ENCODE measurements around the gene ABCB10.
A peak's percentile ranks its signal among the peaks of the same experiment; 100 is the strongest.
"Not testable (repeated sequence)": the region's sequence is repeated elsewhere in the genome, so short reads cannot be mapped to it uniquely, and the experiment has no call there.

ABCB10 gene

DNA sequence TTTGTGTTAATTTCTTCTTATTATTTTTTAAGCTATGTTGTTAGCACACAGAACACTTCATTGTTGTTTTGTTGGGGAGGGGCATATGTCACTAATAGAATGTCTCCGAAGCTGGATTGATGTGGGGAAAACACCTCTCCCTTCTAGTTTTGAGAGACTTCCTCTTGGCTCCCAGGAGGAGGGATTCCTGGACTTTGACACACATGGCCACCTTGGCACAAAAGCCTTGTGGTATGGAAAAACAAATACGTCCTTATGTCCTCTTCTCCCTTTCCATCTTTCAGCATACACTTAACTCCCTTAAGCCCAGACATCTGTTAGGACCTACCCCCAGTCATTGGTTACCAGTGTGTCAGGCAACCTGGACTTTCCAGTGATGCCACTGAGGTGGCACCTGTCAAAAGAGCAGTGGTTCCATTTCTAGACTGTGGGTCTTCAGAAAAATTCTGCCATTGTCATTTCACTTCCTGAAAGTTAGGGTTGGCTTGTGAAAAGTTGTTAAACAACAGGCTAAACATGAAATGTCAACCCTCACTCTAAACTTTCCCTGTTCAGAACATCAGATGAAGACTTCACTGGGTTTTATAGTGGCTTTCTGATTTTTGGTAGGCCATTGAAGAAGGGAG, 12.5 kb upstream of the ABCB10 start:
- no peak for DNase-seq

DNA sequence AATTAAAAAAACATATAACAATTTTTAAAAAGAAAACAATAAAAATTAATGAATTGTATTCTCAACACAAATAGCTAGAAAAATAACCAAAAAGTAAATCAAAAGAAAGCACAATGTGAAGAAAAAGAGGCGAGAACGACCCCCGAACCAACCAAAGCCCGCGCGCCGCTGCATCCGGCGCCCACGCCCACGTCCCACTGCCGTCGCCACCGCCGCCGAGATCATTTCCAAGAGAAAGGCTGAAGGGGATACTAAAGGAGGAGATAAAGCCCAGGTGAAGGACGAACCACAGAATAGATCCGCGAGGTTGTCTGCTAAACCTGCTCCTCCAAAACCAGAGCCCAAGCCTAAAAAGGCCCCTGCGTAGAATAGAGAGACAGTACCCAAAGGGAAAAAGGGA, 11.8 kb upstream of the ABCB10 start:
- no peak for DNase-seq

- DNase-seq: no peak
Observed at GRCh38 chr1:229567109-229567868, 8.8 kb upstream of the ABCB10 start.

- DNase-seq: no peak
Observed at GRCh38 chr1:229563701-229564100, 5.2 kb upstream of the ABCB10 start.

- DNase-seq: no peak
Observed at GRCh38 chr1:229563241-229563640, 4.7 kb upstream of the ABCB10 start.

GRCh38 chr1:229562686-229563085, 4.2 kb upstream of the ABCB10 start:
- DNase-seq: no peak

DNA sequence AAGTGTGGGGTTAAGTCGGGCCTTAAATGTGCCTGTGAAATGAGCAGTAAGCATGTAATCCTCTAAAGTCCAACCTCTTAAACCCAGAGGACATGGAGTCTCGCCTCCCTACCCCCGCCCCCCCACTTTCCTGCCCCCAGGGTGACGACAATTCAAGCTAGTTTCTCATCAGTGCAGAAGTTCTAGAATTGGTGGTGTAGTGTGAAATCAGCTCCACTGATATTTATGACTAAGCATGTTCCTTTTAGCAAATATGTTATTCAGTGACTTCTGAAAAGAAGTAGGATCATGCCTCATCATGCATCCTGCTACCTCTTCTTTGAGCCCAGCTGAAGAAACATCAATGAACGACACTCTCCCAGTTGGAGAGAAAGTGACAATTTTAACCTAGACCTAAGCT, 2.6 kb upstream of the ABCB10 start:
- no peak for DNase-seq

GRCh38 chr1:229560124-229560523, 1.6 kb upstream of the ABCB10 start:
- not testable (repeated sequence) for DNase-seq

DNA sequence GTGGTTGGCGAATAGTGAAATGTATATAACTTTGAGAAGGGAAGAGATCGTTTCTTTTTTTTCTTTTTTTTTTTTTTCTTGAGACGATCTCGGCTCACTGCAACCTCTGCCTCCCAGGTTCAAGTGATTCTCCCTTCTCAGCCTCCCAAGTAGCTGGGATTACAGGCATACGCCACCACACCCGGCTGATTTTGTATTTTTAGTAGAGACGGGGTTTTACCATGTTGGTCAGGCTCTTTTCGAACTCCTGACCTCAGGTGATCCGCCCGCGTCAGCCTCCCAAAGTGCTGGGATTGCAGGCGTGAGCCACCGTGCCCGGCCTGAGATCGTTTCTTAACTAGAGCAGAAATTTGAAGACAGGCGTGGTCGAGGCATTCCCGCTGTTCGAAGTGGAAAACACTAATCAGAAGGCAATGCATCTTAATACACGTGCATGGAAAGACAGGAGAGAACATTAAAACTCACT, 862 bp upstream of the ABCB10 start:
- DNase-seq: not testable (repeated sequence)

GRCh38 chr1:229557913-229558414, 543 bp downstream of the ABCB10 start:
- peak in 1 of 2 experiments; percentile 32 for DNase-seq

DNA sequence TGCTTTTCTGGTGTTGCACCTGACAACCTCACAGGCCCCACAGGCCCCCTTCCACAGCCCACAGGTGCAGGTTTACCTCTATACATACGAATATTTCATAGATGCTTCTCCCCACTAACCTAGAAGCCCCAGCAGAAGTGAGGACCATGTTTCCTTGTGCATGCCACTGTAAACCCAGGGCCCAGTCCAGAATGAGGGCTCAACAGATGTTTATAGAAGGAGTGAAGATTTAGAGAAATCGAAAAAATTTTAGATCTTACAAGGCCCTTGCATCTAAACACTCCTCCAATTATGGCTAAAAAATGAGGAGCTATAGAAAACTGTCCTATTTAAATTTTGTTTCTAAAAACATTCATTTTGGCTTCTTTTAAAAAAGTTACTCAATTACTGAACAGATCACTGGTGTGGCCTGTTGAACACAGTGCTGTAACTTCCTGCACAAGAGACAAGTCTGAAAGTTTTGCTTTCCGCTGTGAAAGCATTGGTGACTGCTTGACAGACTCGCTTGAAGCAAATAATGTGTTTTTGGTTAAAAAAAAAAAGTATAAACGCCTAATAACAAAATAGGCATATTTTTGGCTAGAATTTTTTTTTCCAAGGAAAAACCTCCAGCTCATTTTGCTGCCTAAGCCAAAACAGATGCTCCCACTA, 1.2 kb downstream of the ABCB10 start:
- peak; percentile 28 to 41 for DNase-seq

GRCh38 chr1:229554886-229555621, 3.5 kb downstream of the ABCB10 start:
- no peak for DNase-seq

DNA sequence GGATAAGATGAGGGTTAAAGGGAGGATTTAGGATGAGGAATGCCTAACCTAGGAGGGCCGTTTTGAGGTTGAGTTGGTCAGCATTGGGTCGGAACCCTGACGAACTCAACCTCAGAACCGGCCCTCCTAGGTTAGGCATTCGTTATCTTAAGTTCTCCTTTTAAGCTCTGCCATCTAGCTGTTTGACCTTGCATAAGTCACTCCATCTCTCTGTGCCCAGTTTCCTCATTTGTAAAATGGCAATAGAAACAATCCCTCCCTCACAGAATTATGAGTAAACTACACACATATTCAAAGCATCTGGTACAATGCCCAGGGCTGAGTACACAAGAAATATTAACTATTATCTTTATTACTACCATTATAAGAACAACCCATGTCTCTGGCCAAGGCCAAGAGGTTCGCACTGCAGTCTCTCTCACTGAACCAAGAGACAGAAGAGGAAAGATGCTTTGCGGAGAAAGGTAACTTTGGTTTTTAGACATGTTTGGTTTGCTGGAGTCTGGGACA, 4.8 kb downstream of the ABCB10 start:
- DNase-seq: no peak

GRCh38 chr1:229552732-229553131, 5.8 kb downstream of the ABCB10 start:
- no peak for DNase-seq

DNA sequence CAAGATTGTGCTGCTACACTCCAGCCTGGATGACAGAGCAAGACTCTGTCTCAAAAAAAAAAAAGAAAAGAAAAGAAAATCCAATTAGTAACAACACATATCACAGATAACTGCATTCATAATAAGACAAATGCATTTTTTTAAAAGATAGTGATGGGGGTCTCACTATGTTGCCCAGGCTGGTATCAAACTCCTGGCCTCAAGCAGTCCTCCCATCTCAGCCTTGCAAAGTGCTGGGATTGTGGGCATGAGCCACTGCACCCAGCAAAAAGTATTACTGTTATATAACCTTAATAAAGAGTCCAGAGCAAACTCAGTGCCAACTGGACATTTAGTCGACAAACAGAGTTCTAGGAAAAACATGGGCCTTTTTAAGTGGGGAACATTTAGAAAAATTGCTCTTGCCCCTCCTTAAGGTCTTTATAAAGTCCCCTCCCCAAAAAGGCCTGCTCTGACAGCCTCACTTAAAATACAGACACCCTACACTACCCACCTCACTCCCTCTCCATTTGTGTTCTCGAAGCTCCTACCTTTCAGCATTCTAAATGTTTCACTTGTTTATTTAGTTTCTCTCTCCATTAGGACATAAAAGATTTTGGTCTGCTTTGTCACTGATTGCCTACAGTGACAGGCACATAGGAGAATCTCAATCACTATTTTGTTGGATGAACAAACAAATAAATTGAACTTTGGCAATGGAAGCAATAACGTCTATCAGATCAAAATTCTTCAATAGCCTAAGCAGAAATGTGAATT, 7.5 kb downstream of the ABCB10 start:
- no peak for DNase-seq

GRCh38 chr1:229547542-229547941, 11.0 kb downstream of the ABCB10 start:
- no peak for DNase-seq

GRCh38 chr1:229544587-229544986, 13.9 kb downstream of the ABCB10 start:
- no peak for DNase-seq

DNA sequence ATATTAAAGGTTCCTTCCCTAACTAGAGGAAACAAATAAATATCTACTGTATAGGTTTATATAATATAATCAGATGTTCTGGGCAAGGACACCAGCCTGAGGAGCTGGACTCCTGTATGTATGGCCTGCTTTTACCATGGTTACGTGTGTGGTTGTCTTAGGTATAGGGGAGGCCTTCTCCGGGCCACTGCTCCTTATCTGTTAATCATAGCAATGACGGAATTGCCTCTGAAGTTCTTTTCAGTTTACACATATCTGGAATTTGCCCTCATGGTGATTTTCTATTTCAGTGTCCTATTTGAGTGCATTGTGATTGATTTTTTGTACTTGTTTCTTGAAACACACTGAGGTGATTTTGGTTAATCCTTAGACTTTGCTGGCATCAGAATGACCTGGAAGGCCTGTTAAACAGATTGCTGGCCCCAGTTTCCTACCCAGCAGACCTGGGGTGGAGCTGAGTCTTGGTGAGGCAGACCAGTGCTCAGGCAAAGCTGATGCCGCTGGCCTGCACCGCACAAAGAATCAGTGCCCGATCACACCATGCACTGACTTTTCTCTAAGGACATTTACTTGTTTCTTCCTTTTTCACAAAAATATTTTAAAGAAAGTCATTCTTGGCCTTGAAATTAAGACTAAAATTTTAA, 18.5 kb downstream of the ABCB10 start:
- no peak for DNase-seq

DNA sequence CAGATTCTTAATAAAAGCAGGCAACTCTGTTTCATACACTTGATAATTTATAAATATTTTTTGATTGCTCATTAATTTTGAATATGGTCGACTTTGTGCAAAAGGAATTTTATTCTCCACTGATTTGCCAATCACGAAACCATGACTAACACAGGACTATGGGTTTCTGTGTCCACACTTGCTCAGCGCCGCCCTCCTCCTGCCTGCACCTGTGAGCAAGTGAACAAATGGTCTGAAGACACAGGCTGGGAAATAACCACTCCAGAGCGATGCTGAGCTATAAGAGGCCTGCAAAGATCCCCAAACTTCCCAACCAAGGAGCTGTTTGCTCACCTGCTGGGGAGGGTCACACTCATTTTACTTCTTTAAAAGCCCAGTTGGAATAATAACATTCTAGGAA, 19.6 kb downstream of the ABCB10 start:
- DNase-seq: no peak

DNA sequence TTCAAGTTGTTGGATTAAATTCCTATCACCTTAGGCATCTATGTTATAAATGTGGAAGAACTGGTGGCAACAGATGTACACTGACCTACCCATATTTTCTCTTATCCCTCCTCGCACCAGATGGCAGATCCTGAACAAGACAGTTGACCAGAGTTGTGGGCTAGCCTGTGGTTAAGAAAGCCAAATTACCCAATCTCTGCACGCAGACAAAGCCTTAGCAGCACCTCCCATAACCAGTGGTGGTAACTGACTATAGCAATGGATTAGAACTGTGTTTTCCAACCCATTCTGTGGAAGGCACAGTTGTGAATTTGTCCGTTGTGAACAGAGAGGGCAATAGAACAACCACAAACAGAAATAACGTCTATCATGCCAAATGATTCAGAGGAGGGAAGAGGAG, 20.6 kb downstream of the ABCB10 start:
- no peak for DNase-seq

DNA sequence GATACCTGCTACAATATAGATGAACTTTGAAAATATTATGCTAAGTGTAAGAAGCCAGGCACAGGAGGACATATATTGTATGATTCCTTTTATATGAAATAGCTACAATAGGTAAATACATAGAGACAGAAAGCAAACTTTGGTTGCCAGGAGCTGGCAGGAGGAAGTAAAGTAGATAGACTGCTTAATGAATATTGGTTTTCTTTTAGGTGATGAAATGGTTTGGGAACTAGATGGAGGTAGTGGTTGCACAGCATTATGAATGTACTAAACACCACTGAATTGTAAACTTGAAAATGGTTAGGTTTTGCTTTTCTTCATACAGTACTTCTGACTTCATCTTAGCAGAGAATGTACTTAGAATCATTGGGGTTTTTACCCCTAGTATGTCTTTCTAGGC, 21.5 kb downstream of the ABCB10 start:
- no peak for DNase-seq

DNA sequence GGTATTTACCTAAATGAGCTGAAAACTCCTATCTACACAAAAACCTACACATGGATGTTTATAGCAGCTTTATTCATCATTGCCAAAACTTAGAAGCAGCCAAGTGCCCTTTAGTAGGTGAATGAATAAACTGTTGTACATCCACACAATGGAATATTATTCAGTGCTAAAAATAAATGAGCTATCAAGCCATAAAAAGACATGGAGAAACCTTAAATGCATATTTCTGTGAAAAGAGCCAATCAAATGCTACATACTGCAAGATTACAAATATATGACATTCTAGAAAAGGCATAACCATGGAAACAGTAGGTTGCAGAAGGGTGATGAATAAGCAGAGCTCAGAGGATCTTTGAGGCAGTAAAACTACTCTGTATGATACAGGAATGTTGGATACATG, 23.3 kb downstream of the ABCB10 start:
- no peak for DNase-seq

Measured in Kasumi-1 (cell line).